Cardiac muscle cell (in vitro differentiated cells and primary cell): Measurements from ENCODE around the gene GREM2. TPM values are rescaled to one million over a fixed set of nuclear protein-coding genes. Genes with fewer than 3 reads are reported as not detected.

Experiments used
- DNase-seq, 2 donors: peaks; one replicate each; pipeline versions ENCODE4 v3.0.0 to v3.0.0-alpha.2; 2010 to 2017; ENCODE audit warnings: low read depth in 1 of 2, low spot score in 1 of 2
- H3K27ac ChIP-seq: fragments of 200-600 bp; sonication (generic); 2 replicates; pipeline ENCODE4 v1.5.1; 2016
- H3K27me3 ChIP-seq: fragments of 200-600 bp; sonication (generic); 2 replicates; pipeline ENCODE4 v1.6.0; 2016; ENCODE audit warnings: control low read depth
- H3K36me3 ChIP-seq: fragments of 200-600 bp; sonication (generic); 2 replicates; pipeline ENCODE4 v1.5.1; 2016; ENCODE audit warnings: control low read depth
- H3K4me1 ChIP-seq: fragments of 200-600 bp; sonication (generic); 2 replicates; pipeline ENCODE4 v1.8.1; 2017; ENCODE audit warnings: low read depth, mild to moderate bottlenecking, mixed run types
- H3K4me3 ChIP-seq: fragments of 200-600 bp; sonication (generic); 2 replicates; pipeline ENCODE4 v1.5.1; 2016; ENCODE audit warnings: mild to moderate bottlenecking
- H3K9me3 ChIP-seq: fragments of 200-600 bp; sonication (generic); 2 replicates; pipeline ENCODE4 v1.5.1; 2017; ENCODE audit warnings: low read depth, mild to moderate bottlenecking, control low read depth
- polyA plus RNA-seq: library from polyadenylated mRNA; unstranded; fragments of >200 nt; fragmentation: Nextera tagmentation; extraction: Ambion mirVana; gene quantifications from 2 replicates; pipeline ENCODE4 v1.2.1, GENCODE V29; 2016
- total RNA-seq: library from RNA; depleted of rRNA; stranded (reverse); fragments of >200 nt; gene quantifications from 2 replicates; pipeline ENCODE4 v1.2.3, GENCODE V29; 2016
- TF ChIP-seq, protein P1 (sequence below): IDR thresholded peaks from 2 replicates; pipeline ENCODE4 v1.5.1; 2012; ENCODE audit warnings: low read depth, mild to moderate bottlenecking, low read length

Gene GREM2
- total and polyA plus RNA-seq, 2 experiments from 2014 or later: 10.5 to 17.2 TPM

GRCh38 chr1:240522122-240522822 is 89.7 kb downstream of the GREM2 start:
- H3K27ac ChIP-seq: no peak overlapping the region
- TF ChIP-seq, protein P1, sequence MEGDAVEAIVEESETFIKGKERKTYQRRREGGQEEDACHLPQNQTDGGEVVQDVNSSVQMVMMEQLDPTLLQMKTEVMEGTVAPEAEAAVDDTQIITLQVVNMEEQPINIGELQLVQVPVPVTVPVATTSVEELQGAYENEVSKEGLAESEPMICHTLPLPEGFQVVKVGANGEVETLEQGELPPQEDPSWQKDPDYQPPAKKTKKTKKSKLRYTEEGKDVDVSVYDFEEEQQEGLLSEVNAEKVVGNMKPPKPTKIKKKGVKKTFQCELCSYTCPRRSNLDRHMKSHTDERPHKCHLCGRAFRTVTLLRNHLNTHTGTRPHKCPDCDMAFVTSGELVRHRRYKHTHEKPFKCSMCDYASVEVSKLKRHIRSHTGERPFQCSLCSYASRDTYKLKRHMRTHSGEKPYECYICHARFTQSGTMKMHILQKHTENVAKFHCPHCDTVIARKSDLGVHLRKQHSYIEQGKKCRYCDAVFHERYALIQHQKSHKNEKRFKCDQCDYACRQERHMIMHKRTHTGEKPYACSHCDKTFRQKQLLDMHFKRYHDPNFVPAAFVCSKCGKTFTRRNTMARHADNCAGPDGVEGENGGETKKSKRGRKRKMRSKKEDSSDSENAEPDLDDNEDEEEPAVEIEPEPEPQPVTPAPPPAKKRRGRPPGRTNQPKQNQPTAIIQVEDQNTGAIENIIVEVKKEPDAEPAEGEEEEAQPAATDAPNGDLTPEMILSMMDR: no peak
- no peak for DNase-seq
- H3K36me3 ChIP-seq: no peaks in the 10 kb centered on the region
- H3K4me1 ChIP-seq: peaks cover 35% of the 10 kb centered on the region
- no peaks in the 10 kb centered on the region for H3K9me3 ChIP-seq
- no peak overlapping the region for H3K4me3 ChIP-seq
- no peaks in the 10 kb centered on the region for H3K27me3 ChIP-seq

DNA sequence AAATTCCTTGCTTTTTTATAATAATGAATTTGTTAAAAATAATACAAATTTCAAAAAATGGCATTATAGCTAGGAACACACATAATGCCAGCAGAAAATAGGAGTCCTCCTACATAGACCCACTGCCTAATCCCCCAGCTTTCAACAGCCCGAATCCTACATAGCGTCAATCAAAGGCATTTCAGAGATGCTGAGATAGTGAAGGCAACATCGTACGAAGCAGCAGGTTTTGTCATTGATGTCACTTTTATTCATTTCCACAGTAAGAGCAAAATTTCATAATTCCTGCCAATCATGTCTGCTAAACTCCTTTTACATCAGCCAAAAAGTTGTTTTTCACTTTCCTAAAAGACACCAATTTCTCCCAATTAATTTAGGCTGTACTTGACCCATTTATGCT is 94.1 kb downstream of the GREM2 start:
- no peaks in the 10 kb centered on the region for H3K27me3 ChIP-seq
- DNase-seq: no peak
- no peaks in the 10 kb centered on the region for H3K36me3 ChIP-seq
- no peak overlapping the region for H3K4me3 ChIP-seq
- no peaks in the 10 kb centered on the region for H3K9me3 ChIP-seq
- H3K27ac ChIP-seq: no peak overlapping the region
- TF ChIP-seq, protein P1: no peak
- H3K4me1 ChIP-seq: peaks cover 4% of the 10 kb centered on the region

GRCh38 chr1:240516069-240516468 is 95.9 kb downstream of the GREM2 start:
- H3K27me3 ChIP-seq: no peaks in the 10 kb centered on the region
- DNase-seq: no peak
- H3K9me3 ChIP-seq: no peaks in the 10 kb centered on the region
- no peak overlapping the region for H3K27ac ChIP-seq
- TF ChIP-seq, protein P1: no peak
- H3K4me1 ChIP-seq: no peaks in the 10 kb centered on the region
- H3K36me3 ChIP-seq: no peaks in the 10 kb centered on the region
- no peak overlapping the region for H3K4me3 ChIP-seq

GRCh38 chr1:240515505-240515904 is 96.5 kb downstream of the GREM2 start:
- Histone ChIP-seq H3K9me3 (no peaks in the 10 kb centered on the region), H3K27me3 (no peaks in the 10 kb centered on the region), H3K4me3 (no peak overlapping the region), H3K4me1 (no peaks in the 10 kb centered on the region), H3K27ac (no peak overlapping the region), H3K36me3 (no peaks in the 10 kb centered on the region)
- TF ChIP-seq, protein P1: no peak
- peak in 1 of 2 donors; percentile 22 for DNase-seq

DNA sequence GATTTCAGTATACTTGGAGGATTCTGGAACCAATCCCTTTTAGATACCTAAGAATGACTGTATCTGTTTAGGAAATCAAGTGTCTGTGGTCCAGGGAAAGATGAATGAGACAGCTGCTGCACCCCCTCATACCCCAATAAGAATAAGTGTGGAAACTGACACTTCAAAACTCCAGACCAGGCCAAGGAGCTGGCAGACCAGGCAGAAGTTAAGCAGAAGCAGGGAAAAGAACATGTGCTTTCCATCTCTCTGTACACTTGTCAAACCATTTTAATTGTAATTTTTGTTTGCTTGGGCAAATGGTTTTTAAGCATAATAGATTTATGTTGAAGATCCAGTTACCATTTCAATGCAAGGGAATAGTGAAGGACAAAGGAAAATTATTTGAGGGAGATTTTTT is 100.2 kb downstream of the GREM2 start:
- Histone ChIP-seq H3K36me3 (no peaks in the 10 kb centered on the region), H3K27me3 (no peaks in the 10 kb centered on the region), H3K27ac (no peak overlapping the region), H3K4me3 (no peak overlapping the region), H3K4me1 (no peaks in the 10 kb centered on the region), H3K9me3 (no peaks in the 10 kb centered on the region)
- DNase-seq: no peak
- TF ChIP-seq, protein P1: no peak
